Activated CD4-positive, alpha-beta T cell treated with anti-CD3 and anti-CD28 coated beads for 1 hour (primary cell): ENCODE measurements around the gene TTC27.
"Not testable (repeated sequence)": the region's sequence is repeated elsewhere in the genome, so short reads cannot be mapped to it uniquely, and the experiment has no call there.

Source experiments
- DNase-seq: peaks from one replicate; pipeline ENCODE4 v3.0.0-alpha.2; 2020

TTC27 gene

DNA sequence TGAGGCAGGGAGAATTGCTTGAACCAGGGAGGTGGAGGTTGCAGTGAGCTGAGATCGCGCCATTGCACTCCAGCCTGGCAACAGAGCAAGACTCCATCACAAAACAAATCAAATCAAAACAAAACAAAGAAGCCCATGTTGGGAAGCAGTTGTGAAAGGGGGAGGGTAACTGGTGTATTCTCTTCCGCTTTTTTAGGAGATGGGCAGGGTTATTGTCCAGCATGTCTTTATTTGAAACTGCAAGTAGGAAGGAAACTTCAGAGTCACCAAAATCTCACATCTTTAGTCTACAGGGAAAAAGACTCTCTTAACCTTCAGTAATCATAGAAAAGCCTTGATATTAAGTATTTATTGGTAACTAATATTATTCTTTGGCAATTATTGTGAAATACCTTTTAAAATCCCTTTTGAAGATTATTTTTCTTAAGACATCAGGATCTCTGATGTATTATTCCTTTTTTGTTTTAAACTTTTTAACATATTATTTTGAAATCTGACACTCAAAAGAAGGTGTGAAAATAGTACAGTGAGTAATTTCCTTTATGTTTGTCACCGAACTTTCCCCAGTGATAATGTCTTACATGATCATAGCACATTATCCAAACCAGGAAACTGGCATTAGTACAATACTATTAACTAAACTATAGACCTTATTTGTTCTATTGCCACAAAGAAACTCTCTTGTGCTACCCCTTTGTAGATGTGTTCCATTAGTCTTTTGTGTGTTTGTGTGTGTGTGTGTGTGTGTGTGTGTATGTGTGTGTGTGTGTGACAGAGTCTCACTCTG, 234.6 kb downstream of the TTC27 start:
- DNase-seq: no peak

DNA sequence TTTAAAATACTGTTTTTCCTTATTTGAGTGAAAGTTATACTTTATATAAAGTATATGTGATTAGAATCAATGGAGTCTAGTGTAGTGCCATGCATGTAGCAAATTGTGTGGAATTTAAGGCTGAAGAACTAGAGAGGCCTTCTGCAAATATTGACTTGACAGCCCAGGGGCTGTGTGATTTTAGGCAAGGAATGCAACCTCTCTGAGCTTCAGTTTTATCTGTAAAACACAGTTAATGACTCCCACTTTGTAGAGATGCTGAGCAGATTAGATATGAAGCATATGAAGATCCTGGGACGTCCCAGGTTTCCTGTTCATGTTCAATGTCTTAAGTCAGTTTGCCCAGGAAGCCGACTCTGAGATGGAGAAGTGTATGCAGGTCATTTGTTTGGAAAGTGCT, 235.5 kb downstream of the TTC27 start:
- no peak for DNase-seq

DNA sequence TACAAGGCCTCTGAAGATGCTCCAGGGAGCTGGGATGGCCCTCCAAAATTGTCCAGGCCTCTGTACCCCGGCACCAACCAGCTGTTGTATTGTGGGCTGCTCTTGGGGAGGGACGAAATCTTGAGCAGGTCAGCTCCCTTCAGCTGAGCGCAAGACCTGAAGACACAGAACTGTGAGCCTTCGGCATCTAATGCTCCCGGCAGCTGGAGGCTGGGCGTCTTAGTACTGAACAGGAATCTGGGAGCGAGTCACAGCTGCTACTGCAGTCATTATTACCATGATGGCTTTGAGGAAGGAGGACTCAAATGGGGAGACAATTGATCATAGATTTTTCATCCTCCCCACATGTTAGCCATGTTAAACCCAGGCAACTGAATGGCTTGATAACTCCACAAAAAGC, 236.0 kb downstream of the TTC27 start:
- DNase-seq: no peak

DNA sequence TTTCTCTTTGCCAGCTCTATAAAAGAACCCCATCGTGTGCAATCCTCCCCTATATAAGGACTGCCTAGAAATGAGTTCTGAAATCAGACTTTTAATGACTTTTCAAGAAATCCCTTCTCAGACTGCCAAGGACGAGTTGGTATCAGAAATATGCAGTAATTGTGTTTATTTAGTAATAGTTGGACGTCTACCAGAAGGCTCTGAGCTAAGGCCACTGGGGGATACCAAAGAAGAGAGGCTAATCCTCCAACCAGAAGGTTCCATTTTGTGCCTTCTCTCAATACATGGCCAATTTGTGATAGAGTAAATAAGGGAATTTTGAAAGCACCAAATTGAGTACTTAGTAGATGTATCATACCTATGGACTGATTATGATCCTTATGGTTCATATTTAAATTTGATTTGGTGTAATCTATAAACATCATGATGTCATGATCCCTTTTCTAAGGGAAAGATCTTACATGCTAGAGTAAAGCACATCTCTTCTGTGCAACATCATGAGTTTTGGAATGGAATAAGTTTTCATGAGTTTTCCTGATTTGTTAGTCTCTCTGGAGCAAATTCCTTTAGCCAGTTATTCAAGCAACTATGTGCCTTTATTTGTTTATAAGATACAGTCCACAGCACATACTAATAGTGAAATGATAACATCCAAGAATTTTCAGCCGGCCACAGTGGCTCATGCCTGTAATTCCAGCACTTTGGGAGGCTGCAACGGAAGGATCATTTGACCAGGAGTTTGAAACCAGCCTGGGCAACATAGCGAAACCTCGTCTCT, 236.7 kb downstream of the TTC27 start:
- no peak for DNase-seq

DNA sequence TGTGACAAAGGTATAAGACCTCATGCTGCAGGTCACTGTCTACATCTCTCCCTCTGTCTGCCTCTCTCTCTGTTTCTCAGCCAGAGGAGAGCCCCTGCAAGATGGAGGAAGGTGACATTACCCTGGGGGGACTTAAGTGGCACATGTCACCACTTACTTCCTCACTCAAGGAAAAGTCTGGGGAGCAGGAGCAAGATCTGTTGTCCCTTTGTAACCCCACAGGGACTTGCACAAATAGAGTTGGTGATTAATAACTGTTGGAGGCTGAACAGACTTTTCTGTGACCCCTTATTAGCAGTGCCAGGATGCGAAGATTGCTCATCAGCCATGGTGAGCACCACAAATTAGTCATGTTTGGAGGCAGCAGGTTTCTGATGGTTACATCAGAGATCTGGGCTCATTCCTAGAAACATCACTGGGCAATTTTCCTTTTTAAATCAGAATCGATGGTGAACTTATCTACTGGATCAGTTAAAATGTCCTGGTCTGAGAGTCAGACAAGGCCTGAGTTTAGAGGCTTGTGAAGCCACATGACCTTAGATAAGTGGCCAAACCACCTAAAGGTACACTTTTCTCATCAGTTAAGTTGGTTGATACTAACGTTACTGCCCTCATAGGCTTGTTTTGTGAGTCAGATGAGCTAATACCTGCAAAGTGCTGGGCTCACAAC, 237.7 kb downstream of the TTC27 start:
- DNase-seq: no peak

DNA sequence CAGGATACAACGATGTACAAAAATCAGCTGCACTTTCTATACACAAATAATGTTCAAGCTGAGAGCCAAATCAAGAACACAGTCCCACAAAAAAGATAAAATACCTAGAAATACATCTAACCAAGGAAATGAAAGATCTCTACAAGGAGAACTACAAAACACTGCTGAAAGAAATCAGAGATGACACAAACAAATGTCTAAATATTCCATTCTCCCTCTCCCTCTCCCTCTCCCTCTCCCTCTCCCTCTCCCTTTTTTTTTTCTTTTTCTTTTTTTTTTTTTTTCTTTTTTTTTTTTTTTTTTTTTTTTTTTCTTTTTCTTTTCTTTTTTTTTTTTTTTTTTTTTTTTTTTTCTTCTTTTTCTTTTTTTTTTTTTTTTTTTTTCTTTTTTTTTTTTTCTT, 238.6 kb downstream of the TTC27 start:
- DNase-seq: not testable (repeated sequence)
